Astrocyte (in vitro differentiated cells and primary cell): ENCODE data around the gene DNAJC13. TPM values are rescaled to one million over a fixed set of nuclear protein-coding genes. Genes with fewer than 3 reads are reported as not detected.

Experiments
- DNase-seq: peaks from one replicate; pipeline ENCODE4 v3.0.0-alpha.2; 2010; ENCODE audit warnings: low read depth
- FAIRE-seq: peaks from 2 replicates; lab custom pipeline; 2011; peaks lifted over from hg19 to GRCh38; lab: Jason Lieb, UNC
- H2AFZ ChIP-seq: 2 replicates; pipeline ENCODE4 v1.6.0; 2012; ENCODE audit warnings: low read depth, low read length, inconsistent platforms
- H3K27ac ChIP-seq: 2 replicates; pipeline ENCODE4 v1.5.1; 2011; ENCODE audit warnings: low read depth, low read length, inconsistent platforms
- H3K27me3 ChIP-seq: 2 replicates; pipeline ENCODE4 v1.6.0; 2011; ENCODE audit warnings: low read length, inconsistent platforms; ENCODE audit not compliant: insufficient read depth
- H3K36me3 ChIP-seq: 2 replicates; pipeline ENCODE4 v1.5.1; 2011; ENCODE audit warnings: low read length, inconsistent platforms; ENCODE audit not compliant: insufficient read depth
- H3K4me1 ChIP-seq: 2 replicates; pipeline ENCODE4 v1.5.1; 2011; ENCODE audit warnings: low read length, inconsistent platforms; ENCODE audit not compliant: insufficient read depth
- H3K4me2 ChIP-seq: 2 replicates; pipeline ENCODE4 v1.6.0; 2012; ENCODE audit warnings: low read length, inconsistent platforms
- H3K4me3 ChIP-seq: 2 replicates; pipeline ENCODE4 v1.5.1; 2011; ENCODE audit warnings: low read depth, mild to moderate bottlenecking, low read length, inconsistent platforms; ENCODE audit not compliant: insufficient read depth
- H3K79me2 ChIP-seq: 2 replicates; pipeline ENCODE4 v1.6.0; 2012; ENCODE audit warnings: mild to moderate bottlenecking, low read length, inconsistent platforms; ENCODE audit not compliant: insufficient read depth
- H3K9ac ChIP-seq: 2 replicates; pipeline ENCODE4 v1.6.0; 2012; ENCODE audit warnings: mild to moderate bottlenecking, low read length, inconsistent platforms
- H3K9me3 ChIP-seq: 2 replicates; pipeline ENCODE4 v1.5.1; 2012; ENCODE audit warnings: low read depth, mild to moderate bottlenecking, low read length, inconsistent platforms; ENCODE audit not compliant: insufficient read depth
- H4K20me1 ChIP-seq: 2 replicates; pipeline ENCODE4 v1.6.0; 2012; ENCODE audit warnings: low read length, inconsistent platforms; ENCODE audit not compliant: insufficient read depth
- H3K27ac Mint-ChIP-seq: one replicate; pipeline ENCODE4 v1.8.0; 2021; ENCODE audit warnings: mild to moderate bottlenecking, mixed read lengths; ENCODE audit not compliant: unreplicated experiment
- H3K27me3 Mint-ChIP-seq: one replicate; pipeline ENCODE4 v1.8.0; 2021; ENCODE audit warnings: low read depth, mixed read lengths; ENCODE audit not compliant: unreplicated experiment
- H3K36me3 Mint-ChIP-seq: one replicate; pipeline ENCODE4 v1.8.0; 2021; ENCODE audit warnings: low read depth, mixed read lengths; ENCODE audit not compliant: unreplicated experiment
- H3K4me1 Mint-ChIP-seq: one replicate; pipeline ENCODE4 v1.8.0; 2021; ENCODE audit warnings: low read depth, mixed read lengths; ENCODE audit not compliant: unreplicated experiment
- H3K4me3 Mint-ChIP-seq: one replicate; pipeline ENCODE4 v1.8.0; 2021; ENCODE audit warnings: mild to moderate bottlenecking, moderate library complexity, mixed read lengths; ENCODE audit not compliant: unreplicated experiment
- H3K9me3 Mint-ChIP-seq: one replicate; pipeline ENCODE4 v1.8.0; 2021; ENCODE audit warnings: mild to moderate bottlenecking, mixed read lengths; ENCODE audit not compliant: unreplicated experiment
- EZH2 ChIP-seq: IDR thresholded peaks from 2 replicates; pipeline ENCODE4 v1.6.1; 2012; ENCODE audit warnings: mild to moderate bottlenecking, low read length, inconsistent platforms; ENCODE audit not compliant: insufficient read depth
- total RNA-seq: library from RNA; stranded (reverse); gene quantifications from 2 replicates; pipeline ENCODE4 v1.2.1, GENCODE V29; 2021
- TF ChIP-seq, protein P1 (sequence below): IDR thresholded peaks from 2 replicates; pipeline ENCODE4 v1.5.1; 2011; ENCODE audit warnings: low read depth, mild to moderate bottlenecking, inconsistent platforms, low read length, moderate library complexity; ENCODE audit not compliant: insufficient read depth

DNAJC13 gene
- total RNA-seq, 1 donor from 2014 or later: 38.5 TPM

- Mint-ChIP-seq H3K9me3 (no peaks in the 10 kb centered on the region), H3K27me3 (no peaks in the 10 kb centered on the region), H3K4me3 (no peak overlapping the region), H3K36me3 (peaks cover 2% of the 10 kb centered on the region), H3K4me1 (no peaks in the 10 kb centered on the region), H3K27ac (no peak overlapping the region)
- H3K9me3 ChIP-seq: no peaks in the 10 kb centered on the region
- no peak overlapping the region for H3K4me3 ChIP-seq
- no peak for DNase-seq
- H4K20me1 ChIP-seq: no peaks in the 10 kb centered on the region
- no peak overlapping the region for H2AFZ ChIP-seq
- H3K4me2 ChIP-seq: no peak overlapping the region
- no peak overlapping the region for H3K9ac ChIP-seq
- TF ChIP-seq, protein P1, sequence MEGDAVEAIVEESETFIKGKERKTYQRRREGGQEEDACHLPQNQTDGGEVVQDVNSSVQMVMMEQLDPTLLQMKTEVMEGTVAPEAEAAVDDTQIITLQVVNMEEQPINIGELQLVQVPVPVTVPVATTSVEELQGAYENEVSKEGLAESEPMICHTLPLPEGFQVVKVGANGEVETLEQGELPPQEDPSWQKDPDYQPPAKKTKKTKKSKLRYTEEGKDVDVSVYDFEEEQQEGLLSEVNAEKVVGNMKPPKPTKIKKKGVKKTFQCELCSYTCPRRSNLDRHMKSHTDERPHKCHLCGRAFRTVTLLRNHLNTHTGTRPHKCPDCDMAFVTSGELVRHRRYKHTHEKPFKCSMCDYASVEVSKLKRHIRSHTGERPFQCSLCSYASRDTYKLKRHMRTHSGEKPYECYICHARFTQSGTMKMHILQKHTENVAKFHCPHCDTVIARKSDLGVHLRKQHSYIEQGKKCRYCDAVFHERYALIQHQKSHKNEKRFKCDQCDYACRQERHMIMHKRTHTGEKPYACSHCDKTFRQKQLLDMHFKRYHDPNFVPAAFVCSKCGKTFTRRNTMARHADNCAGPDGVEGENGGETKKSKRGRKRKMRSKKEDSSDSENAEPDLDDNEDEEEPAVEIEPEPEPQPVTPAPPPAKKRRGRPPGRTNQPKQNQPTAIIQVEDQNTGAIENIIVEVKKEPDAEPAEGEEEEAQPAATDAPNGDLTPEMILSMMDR: no peak
- TF ChIP-seq EZH2: no peak
- no peak for FAIRE-seq
- no peaks in the 10 kb centered on the region for H3K79me2 ChIP-seq
- H3K36me3 ChIP-seq: peaks cover 42% of the 10 kb centered on the region
- no peaks in the 10 kb centered on the region for H3K27me3 ChIP-seq
- no peaks in the 10 kb centered on the region for H3K4me1 ChIP-seq
- no peak overlapping the region for H3K27ac ChIP-seq
Observed at GRCh38 chr3:132488151-132488550, 70.8 kb downstream of the DNAJC13 start.

DNA sequence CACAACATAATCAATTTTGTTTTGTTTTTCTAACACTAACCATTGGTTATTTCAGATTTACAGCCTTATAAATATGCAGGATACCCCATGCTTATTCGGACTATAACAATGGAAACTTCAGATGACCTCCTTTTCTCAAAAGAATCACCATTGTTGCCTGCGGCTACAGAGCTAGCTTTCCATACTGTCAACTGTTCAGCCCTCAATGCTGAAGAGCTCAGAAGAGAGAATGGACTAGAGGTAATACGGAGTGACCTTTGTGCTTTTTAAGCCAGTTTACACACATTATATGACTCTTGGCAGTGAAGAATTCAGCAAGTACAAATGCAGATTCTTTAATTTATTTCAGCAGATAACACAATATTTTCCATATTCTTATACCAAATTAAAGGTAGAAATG, 81.8 kb downstream of the DNAJC13 start:
- DNase-seq: no peak
- no peak overlapping the region for H3K9ac ChIP-seq
- no peak overlapping the region for H3K4me3 Mint-ChIP-seq
- H2AFZ ChIP-seq: no peak overlapping the region
- H3K9me3 Mint-ChIP-seq: no peaks in the 10 kb centered on the region
- FAIRE-seq: no peak
- no peaks in the 10 kb centered on the region for H3K4me1 ChIP-seq
- H3K36me3 ChIP-seq: peaks cover 69% of the 10 kb centered on the region
- H3K36me3 Mint-ChIP-seq: peaks cover 7% of the 10 kb centered on the region
- no peaks in the 10 kb centered on the region for H3K79me2 ChIP-seq
- H3K27ac ChIP-seq: no peak overlapping the region
- no peaks in the 10 kb centered on the region for H3K9me3 ChIP-seq
- TF ChIP-seq, protein P1: no peak
- TF ChIP-seq EZH2: no peak
- no peaks in the 10 kb centered on the region for H3K27me3 ChIP-seq
- no peak overlapping the region for H3K4me2 ChIP-seq
- H3K27ac Mint-ChIP-seq: no peak overlapping the region
- no peaks in the 10 kb centered on the region for H4K20me1 ChIP-seq
- no peaks in the 10 kb centered on the region for H3K4me1 Mint-ChIP-seq
- H3K4me3 ChIP-seq: no peak overlapping the region
- no peaks in the 10 kb centered on the region for H3K27me3 Mint-ChIP-seq

DNA sequence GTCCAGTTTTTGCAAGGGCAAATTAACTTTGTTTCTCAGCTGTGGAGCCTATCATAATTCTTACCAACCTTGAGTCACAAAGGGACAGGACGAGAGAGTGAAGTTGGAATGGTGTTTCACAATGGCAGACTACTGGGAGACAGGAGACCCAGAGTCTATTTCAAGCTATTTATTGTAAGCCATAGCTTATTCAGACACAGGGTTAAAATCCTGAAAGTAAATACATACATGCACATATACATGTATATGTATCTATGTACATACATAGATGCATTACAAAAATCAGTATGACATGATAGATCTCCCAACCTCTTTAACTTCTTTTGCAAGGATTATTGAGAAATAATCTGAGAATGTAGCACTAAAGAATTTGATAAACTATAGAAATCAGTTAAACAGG, 86.3 kb downstream of the DNAJC13 start:
- H3K36me3 ChIP-seq: peaks cover 66% of the 10 kb centered on the region

More for the DNA sequence above, 86.3 kb downstream of the DNAJC13 start:
- Histone ChIP-seq H4K20me1 (no peaks in the 10 kb centered on the region), H3K4me3 (no peak overlapping the region), H3K9me3 (no peaks in the 10 kb centered on the region), H3K4me2 (no peak overlapping the region), H3K27ac (no peak overlapping the region), H3K9ac (no peak overlapping the region), H3K27me3 (no peaks in the 10 kb centered on the region), H3K79me2 (no peaks in the 10 kb centered on the region), H2AFZ (no peak overlapping the region), H3K4me1 (no peaks in the 10 kb centered on the region)
- FAIRE-seq: no peak
- DNase-seq: no peak
- no peak overlapping the region for H3K27ac Mint-ChIP-seq
- no peaks in the 10 kb centered on the region for H3K9me3 Mint-ChIP-seq
- no peak overlapping the region for H3K4me3 Mint-ChIP-seq
- TF ChIP-seq EZH2: no peak
- TF ChIP-seq, protein P1: no peak
- H3K27me3 Mint-ChIP-seq: no peaks in the 10 kb centered on the region
- no peaks in the 10 kb centered on the region for H3K4me1 Mint-ChIP-seq
- peaks cover 19% of the 10 kb centered on the region for H3K36me3 Mint-ChIP-seq
